ENCODE data around the gene RYK. TPM values are rescaled to one million over a fixed set of nuclear protein-coding genes. Genes with fewer than 3 reads are reported as not detected.

RYK gene
- total RNA-seq, 1 experiment from 2014 or later = 60.6 TPM

- H3K23me2 ChIP-seq (ENCODE audit: insufficient read length, low read depth, low read length, poor library complexity, severe bottlenecking) = no peaks in the 10 kb centered on the region
- H2BK15ac ChIP-seq (ENCODE audit: low read depth, low read length) = no peak overlapping the region
- no peak overlapping the region for H3K18ac ChIP-seq (ENCODE audit: insufficient read length, low read depth, low read length)
- no peaks in the 10 kb centered on the region for H3K9me3 Mint-ChIP-seq
- DNase-seq = no peak
- no peak overlapping the region for H3K9ac ChIP-seq (ENCODE audit: extremely low read depth, insufficient read length, low read length)
- no peaks in the 10 kb centered on the region; a peak in 2 of 7 replicates for H3K36me3 Mint-ChIP-seq (ENCODE audit: insufficient read depth in 1 of 3, low read depth in 3 of 3)
- no peak overlapping the region for H2BK20ac ChIP-seq (ENCODE audit: low read depth, low read length, poor library complexity, severe bottlenecking)
- H3K79me2 ChIP-seq (ENCODE audit: insufficient read depth, low read length) = peaks cover 25% of the 10 kb centered on the region; the same call in 1 of the 2 replicates
- H3K4me2 ChIP-seq (ENCODE audit: insufficient read depth, insufficient read length, low read length) = no peak overlapping the region
- H3K4me3 Mint-ChIP-seq = no peak overlapping the region
- H3K14ac ChIP-seq (ENCODE audit: insufficient read depth, low read length) = no peak overlapping the region
- H4K91ac ChIP-seq (ENCODE audit: insufficient read length, low read depth, low read length) = no peak overlapping the region
- H3K4me1 ChIP-seq (ENCODE audit: insufficient read depth, low read length) = no peaks in the 10 kb centered on the region; the same call in 1 of the 2 replicates
- no peak overlapping the region for H2AK5ac ChIP-seq (ENCODE audit: insufficient read length, low read length)
- no peak overlapping the region for H3K4ac ChIP-seq (ENCODE audit: low read depth, low read length)
- TF ChIP-seq, protein P1, sequence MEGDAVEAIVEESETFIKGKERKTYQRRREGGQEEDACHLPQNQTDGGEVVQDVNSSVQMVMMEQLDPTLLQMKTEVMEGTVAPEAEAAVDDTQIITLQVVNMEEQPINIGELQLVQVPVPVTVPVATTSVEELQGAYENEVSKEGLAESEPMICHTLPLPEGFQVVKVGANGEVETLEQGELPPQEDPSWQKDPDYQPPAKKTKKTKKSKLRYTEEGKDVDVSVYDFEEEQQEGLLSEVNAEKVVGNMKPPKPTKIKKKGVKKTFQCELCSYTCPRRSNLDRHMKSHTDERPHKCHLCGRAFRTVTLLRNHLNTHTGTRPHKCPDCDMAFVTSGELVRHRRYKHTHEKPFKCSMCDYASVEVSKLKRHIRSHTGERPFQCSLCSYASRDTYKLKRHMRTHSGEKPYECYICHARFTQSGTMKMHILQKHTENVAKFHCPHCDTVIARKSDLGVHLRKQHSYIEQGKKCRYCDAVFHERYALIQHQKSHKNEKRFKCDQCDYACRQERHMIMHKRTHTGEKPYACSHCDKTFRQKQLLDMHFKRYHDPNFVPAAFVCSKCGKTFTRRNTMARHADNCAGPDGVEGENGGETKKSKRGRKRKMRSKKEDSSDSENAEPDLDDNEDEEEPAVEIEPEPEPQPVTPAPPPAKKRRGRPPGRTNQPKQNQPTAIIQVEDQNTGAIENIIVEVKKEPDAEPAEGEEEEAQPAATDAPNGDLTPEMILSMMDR (conservative IDR thresholded peaks at IDR 0.05) = no peak
- peaks cover 23 to 37% of the 10 kb centered on the region in 2 experiments for H3K4me1 Mint-ChIP-seq
- WGBS (ENCODE audit: extremely low coverage, insufficient read length, low lambda C conversion rate) = no CpG with 5 or more reads among the region's 8 CpGs
- H3K79me1 ChIP-seq (ENCODE audit: insufficient read depth, low read depth, low read length, poor library complexity, severe bottlenecking) = peaks cover 4% of the 10 kb centered on the region
- H4K20me1 ChIP-seq (ENCODE audit: control insufficient read depth, insufficient read depth, insufficient read length) = no peaks in the 10 kb centered on the region
- no peaks in the 10 kb centered on the region for H3K27me3 ChIP-seq (ENCODE audit: insufficient read depth, low read length)
- H3K23ac ChIP-seq (ENCODE audit: insufficient read length, low read depth, low read length) = no peak overlapping the region
- no peak overlapping the region for H4K8ac ChIP-seq (replicated peaks; ENCODE audit: insufficient read length, low read depth, low read length)
- H3T11ph ChIP-seq (ENCODE audit: low read length) = no peak overlapping the region
- H3K56ac ChIP-seq (ENCODE audit: insufficient read length, low read depth, low read length) = no peak overlapping the region
- no peak overlapping the region for H2BK12ac ChIP-seq (ENCODE audit: insufficient read length, low read depth, low read length)
- peak overlapping the region; percentile 55 to 74 (median 70); a peak in 2 of 7 replicates for H3K27ac Mint-ChIP-seq
- no peak overlapping the region for H2BK5ac ChIP-seq (ENCODE audit: insufficient read length, low read length)
- no peak overlapping the region for H3K27ac ChIP-seq (ENCODE audit: insufficient read length, low read depth, low read length)
- no peak overlapping the region for H2AFZ ChIP-seq (ENCODE audit: low read length)
- H3K27me3 Mint-ChIP-seq (ENCODE audit: low read depth) = no peaks in the 10 kb centered on the region
- no peaks in the 10 kb centered on the region for H3K9me3 ChIP-seq (ENCODE audit: control insufficient read depth, low read depth, low read length)
- H4K5ac ChIP-seq (ENCODE audit: insufficient read length, low read depth, low read length) = no peak overlapping the region
- no peak overlapping the region for H2BK120ac ChIP-seq (ENCODE audit: low read depth, low read length, poor library complexity, severe bottlenecking)
Observed at GRCh38 chr3:134229038-134229437, 21.6 kb downstream of the RYK start.
